K562 treated with DMSO at 1 percent for 24 hours (cell line): ENCODE measurements around the gene EBP. TPM values are rescaled to one million over a fixed set of nuclear protein-coding genes. Genes with fewer than 3 reads are reported as not detected.

Experiments used
- total RNA-seq: library from RNA; unstranded; fragments of 300-600 nt; gene quantifications from 2 replicates; pipeline ENCODE4 v1.2.3, GENCODE V29; 2022; ENCODE audit warnings: low read depth; ENCODE audit not compliant: insufficient read depth

The EBP gene
- 236 and 255 TPM in 2 replicates for total RNA-seq

GRCh38 chrX:48521353-48522243 is at the start of gene EBP:
EBP (plus strand) TSS chrX:48521808; CDS start chrX:48523772, 1,964 bp downstream.

GRCh38 chrX:48475774-48476577 is 45.6 kb upstream of the EBP start, which contains the start of gene FTSJ1:
FTSJ1 (plus strand) TSS chrX:48476199; CDS start chrX:48478048, 1,849 bp downstream.

GRCh38 chrX:48508400-48509244 is 13.0 kb upstream of the EBP start, which contains the start of gene PORCN:
PORCN (plus strand) TSS chrX:48508992; CDS start chrX:48509821, 829 bp downstream.

GRCh38 chrX:48539345-48540027 is 17.9 kb downstream of the EBP start, which contains the start of gene TBC1D25:
TBC1D25 (plus strand) TSS chrX:48539714; CDS start chrX:48539798, 84 bp downstream.

GRCh38 chrX:48574270-48575266 is 53.0 kb downstream of the EBP start, which contains the start of gene RBM3:
RBM3 (plus strand) TSS chrX:48574484; CDS start chrX:48575181, 697 bp downstream.

Other genes with a start within 250 kb of the EBP start
- gene SSX3, start 165.1 kb upstream of the EBP start, total RNA-seq, result 36.3 and 37.7 TPM in 2 replicates
- 14.1 TPM in 1 of 2 replicates, not detected in the other for gene SSX4, start 138.3 kb upstream of the EBP start, total RNA-seq
- 9.5 and 22.0 TPM in 2 replicates for gene SSX4B, start 109.8 kb upstream of the EBP start, total RNA-seq
- 27.2 and 36.4 TPM in 2 replicates for gene SLC38A5, start 51.5 kb upstream of the EBP start, total RNA-seq
- gene FTSJ1, start 45.6 kb upstream of the EBP start, total RNA-seq, result 45.6 and 45.9 TPM in 2 replicates
- gene PORCN, start 12.8 kb upstream of the EBP start, total RNA-seq, result 6.7 and 11.1 TPM in 2 replicates
- 11.5 and 12.9 TPM in 2 replicates for gene TBC1D25, start 17.9 kb downstream of the EBP start, total RNA-seq
- gene RBM3, start 52.7 kb downstream of the EBP start, total RNA-seq, result 60.6 and 67.0 TPM in 2 replicates
- 93.9 and 94.4 TPM in 2 replicates for gene WDR13, start 75.7 kb downstream of the EBP start, total RNA-seq
- 20.6 and 24.7 TPM in 2 replicates for gene WAS, start 162.0 kb downstream of the EBP start, total RNA-seq
- 39.3 and 40.4 TPM in 2 replicates for gene SUV39H1, start 174.9 kb downstream of the EBP start, total RNA-seq
- gene GLOD5, start 239.9 kb downstream of the EBP start, total RNA-seq, result 4.7 and 5.4 TPM in 2 replicates